ENCODE data around the gene MED13L.

The MED13L gene

GRCh38 chr12:116274551-116275375, 2.7 kb downstream of the MED13L start:
- DNase-seq = no peak

- DNase-seq = no peak
Measured at GRCh38 chr12:116273813-116274550, 3.5 kb downstream of the MED13L start.

- DNase-seq = no peak
Measured at GRCh38 chr12:116267948-116268347, 9.5 kb downstream of the MED13L start.

GRCh38 chr12:116266631-116267349, 10.7 kb downstream of the MED13L start:
- no peak for DNase-seq

GRCh38 chr12:116266168-116266601, 11.3 kb downstream of the MED13L start:
- no peak for DNase-seq

GRCh38 chr12:116265351-116266147, 11.9 kb downstream of the MED13L start:
- no peak for DNase-seq

GRCh38 chr12:116264525-116265070, 12.9 kb downstream of the MED13L start:
- DNase-seq = no peak

GRCh38 chr12:116263844-116264243, 13.6 kb downstream of the MED13L start:
- DNase-seq = no peak

- no peak for DNase-seq
Measured at GRCh38 chr12:116263431-116263830, 14.1 kb downstream of the MED13L start.

- DNase-seq = no peak
Measured at GRCh38 chr12:116262741-116263140, 14.8 kb downstream of the MED13L start.

GRCh38 chr12:116261525-116262100, 15.9 kb downstream of the MED13L start:
- no peak for DNase-seq

- no peak for DNase-seq
Measured at GRCh38 chr12:116259800-116260577, 17.5 kb downstream of the MED13L start.

- DNase-seq = no peak
Measured at GRCh38 chr12:116257826-116258225, 19.7 kb downstream of the MED13L start.

GRCh38 chr12:116257215-116257614, 20.3 kb downstream of the MED13L start:
- DNase-seq = no peak

- DNase-seq = no peak
Measured at GRCh38 chr12:116249938-116250337, 27.6 kb downstream of the MED13L start.

- no peak for DNase-seq
Measured at GRCh38 chr12:116248930-116249329, 28.6 kb downstream of the MED13L start.

- DNase-seq = no peak
Measured at GRCh38 chr12:116248433-116248832, 29.1 kb downstream of the MED13L start.

GRCh38 chr12:116247377-116247776, 30.1 kb downstream of the MED13L start:
- no peak for DNase-seq

- no peak for DNase-seq
Measured at GRCh38 chr12:116246490-116247179, 30.9 kb downstream of the MED13L start.

- DNase-seq = no peak
Measured at GRCh38 chr12:116245189-116245588, 32.3 kb downstream of the MED13L start.
